ENCODE data around the gene GBP6. TPM values are rescaled to one million over a fixed set of nuclear protein-coding genes. Genes with fewer than 3 reads are reported as not detected.
"Not testable (repeated sequence)": the region's sequence is repeated elsewhere in the genome, so short reads cannot be mapped to it uniquely, and the experiment has no call there.

GBP6 gene
- total RNA-seq, 4 donors from 2014 or later, result not detected

DNA sequence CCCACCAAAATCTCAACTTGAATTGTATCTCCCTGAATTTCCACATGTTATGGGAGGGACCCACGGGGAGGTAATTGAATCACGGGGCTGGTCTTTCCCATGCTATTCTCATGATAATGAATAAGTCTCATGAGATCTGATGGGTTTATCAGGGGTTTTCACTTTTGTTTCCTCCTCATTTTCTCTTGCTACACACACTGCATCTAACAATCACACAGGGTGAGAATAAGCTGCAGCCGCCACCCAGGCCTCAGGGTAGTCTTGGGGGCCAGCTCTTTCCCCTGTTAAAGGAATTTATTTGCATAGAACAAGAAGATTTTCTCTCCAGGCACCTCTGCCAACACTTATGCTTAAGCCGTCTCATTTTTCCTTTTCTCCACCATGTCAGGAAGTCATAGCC, 26.0 kb upstream of the GBP6 start:
- DNase-seq (ENCODE audit: low spot score in 2 of 2), result no peak
- Histone ChIP-seq H3K27ac (no peak overlapping the region), H3K9me3 (peaks cover 0 to 3% (median 0%) of the 10 kb centered on the region in 4 donors), H3K27me3 (no peaks in the 10 kb centered on the region), H3K4me1 (no peaks in the 10 kb centered on the region), H3K4me3 (no peak overlapping the region), H3K36me3 (no peaks in the 10 kb centered on the region)
- TF ChIP-seq POLR2A (IDR thresholded peaks at IDR 0.05), result no peak
- TF ChIP-seq, protein P1, sequence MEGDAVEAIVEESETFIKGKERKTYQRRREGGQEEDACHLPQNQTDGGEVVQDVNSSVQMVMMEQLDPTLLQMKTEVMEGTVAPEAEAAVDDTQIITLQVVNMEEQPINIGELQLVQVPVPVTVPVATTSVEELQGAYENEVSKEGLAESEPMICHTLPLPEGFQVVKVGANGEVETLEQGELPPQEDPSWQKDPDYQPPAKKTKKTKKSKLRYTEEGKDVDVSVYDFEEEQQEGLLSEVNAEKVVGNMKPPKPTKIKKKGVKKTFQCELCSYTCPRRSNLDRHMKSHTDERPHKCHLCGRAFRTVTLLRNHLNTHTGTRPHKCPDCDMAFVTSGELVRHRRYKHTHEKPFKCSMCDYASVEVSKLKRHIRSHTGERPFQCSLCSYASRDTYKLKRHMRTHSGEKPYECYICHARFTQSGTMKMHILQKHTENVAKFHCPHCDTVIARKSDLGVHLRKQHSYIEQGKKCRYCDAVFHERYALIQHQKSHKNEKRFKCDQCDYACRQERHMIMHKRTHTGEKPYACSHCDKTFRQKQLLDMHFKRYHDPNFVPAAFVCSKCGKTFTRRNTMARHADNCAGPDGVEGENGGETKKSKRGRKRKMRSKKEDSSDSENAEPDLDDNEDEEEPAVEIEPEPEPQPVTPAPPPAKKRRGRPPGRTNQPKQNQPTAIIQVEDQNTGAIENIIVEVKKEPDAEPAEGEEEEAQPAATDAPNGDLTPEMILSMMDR (IDR thresholded peaks at IDR 0.05), result no peak
- TF ChIP-seq EP300 (IDR thresholded peaks at IDR 0.05), result no peak
- WGBS, 2 donors, result 70 to 76% methylated on average over 4 of the region's 4 CpGs

DNA sequence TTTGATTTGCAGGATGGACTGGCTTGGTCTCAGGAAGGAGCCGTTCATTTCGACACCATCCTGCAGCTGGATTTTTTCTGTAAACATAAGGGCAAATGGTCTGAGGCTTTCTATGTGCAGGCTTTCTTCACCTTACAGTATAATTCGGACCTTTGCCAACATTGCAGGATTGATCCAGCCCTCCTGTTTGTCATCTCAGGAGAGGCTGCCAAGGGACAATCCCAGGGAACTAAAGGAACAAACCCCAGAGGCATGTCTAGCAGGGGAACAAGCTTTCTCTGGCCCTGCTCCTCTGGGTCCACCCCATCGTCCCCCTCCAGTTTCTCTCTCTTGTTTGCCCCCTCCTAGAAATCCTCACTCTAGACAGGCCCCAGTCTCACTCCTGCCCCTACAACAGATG, 24.8 kb upstream of the GBP6 start:
- no peaks in the 10 kb centered on the region for H3K4me1 ChIP-seq
- DNase-seq (ENCODE audit: low spot score in 2 of 2), result no peak
- 79 to 83% methylated on average over 4 of the region's 4 CpGs for WGBS, 2 donors
- no peak overlapping the region for H3K27ac ChIP-seq
- TF ChIP-seq EP300 (IDR thresholded peaks at IDR 0.05) (no peak), POLR2A (IDR thresholded peaks at IDR 0.05) (no peak)
- TF ChIP-seq, protein P1 (IDR thresholded peaks at IDR 0.05), result no peak
- peaks cover 0 to 3% (median 0%) of the 10 kb centered on the region in 4 donors for H3K9me3 ChIP-seq
- H3K36me3 ChIP-seq, result no peaks in the 10 kb centered on the region
- no peak overlapping the region for H3K4me3 ChIP-seq
- no peaks in the 10 kb centered on the region for H3K27me3 ChIP-seq

DNA sequence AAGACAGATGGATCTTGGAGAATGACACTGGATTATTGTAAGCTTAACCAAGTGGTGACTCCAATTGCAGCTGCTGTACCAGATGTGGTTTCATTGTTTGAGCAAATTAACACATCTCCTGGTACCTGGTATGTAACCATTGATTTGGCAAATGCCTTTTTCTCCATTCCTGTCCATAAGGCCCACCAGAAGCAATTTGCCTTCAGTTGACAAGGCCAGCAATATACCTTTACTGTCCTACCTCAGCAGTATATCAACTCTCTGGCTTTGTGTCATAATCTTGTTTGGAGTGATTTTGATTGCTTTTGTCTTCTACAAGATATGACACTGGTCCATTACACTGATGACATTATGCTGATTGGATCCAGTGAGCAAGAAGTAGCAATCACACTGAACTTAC, 18.4 kb upstream of the GBP6 start:
- not testable (repeated sequence) for H3K36me3 ChIP-seq; H3K4me3 ChIP-seq; H3K27me3 ChIP-seq; H3K27ac ChIP-seq; H3K9me3 ChIP-seq; DNase-seq (ENCODE audit: low spot score in 2 of 2); H3K4me1 ChIP-seq

DNA sequence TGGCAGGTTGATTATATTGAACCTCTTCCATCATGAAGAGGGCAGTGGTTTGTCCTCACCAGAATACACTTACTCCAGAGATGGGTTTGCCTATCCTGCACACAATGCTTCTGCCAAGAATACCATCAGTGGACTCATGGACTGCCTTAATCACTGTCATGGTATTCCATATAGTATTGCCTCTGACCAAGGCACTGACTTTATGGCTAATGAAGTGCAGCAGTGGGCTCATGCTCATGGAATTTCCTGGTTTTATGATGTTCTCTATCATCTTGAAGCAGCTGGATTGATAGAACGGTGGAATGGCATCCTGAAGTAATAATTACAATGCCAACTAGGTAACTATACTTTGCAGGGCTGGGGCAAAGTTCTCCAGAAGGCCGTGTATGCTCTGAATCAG, 16.6 kb upstream of the GBP6 start:
- no peaks in the 10 kb centered on the region for H3K4me1 ChIP-seq
- H3K4me3 ChIP-seq, result no peak overlapping the region
- TF ChIP-seq, protein P1 (IDR thresholded peaks at IDR 0.05), result no peak
- 63 to 86% methylated on average over 2 of the region's 2 CpGs for WGBS, 2 donors
- H3K27me3 ChIP-seq, result no peaks in the 10 kb centered on the region
- no peak for DNase-seq (ENCODE audit: low spot score in 2 of 2)
- peaks cover 0 to 8% (median 0%) of the 10 kb centered on the region in 4 donors for H3K9me3 ChIP-seq
- no peak overlapping the region for H3K27ac ChIP-seq
- no peaks in the 10 kb centered on the region for H3K36me3 ChIP-seq

DNA sequence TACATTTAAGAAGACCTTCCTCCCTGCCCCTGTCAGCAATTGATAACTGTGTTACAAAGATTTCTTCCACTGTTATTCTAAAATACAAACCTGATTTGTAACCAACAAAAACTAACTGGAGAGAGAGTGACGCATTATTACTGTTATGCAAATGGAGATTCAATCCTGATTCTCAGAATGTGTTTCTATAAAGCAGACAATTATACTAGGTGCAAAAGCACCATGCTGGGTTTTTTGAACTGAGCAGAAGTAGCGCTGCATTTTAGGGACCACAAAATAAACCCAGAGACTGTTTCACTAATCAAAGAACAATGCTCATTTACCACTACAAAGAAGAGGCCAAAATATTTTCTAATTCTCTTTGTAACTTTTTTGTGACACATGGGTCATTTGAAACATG, 13.6 kb upstream of the GBP6 start:
- no peaks in the 10 kb centered on the region for H3K4me1 ChIP-seq
- no peaks in the 10 kb centered on the region for H3K36me3 ChIP-seq
- no peaks in the 10 kb centered on the region for H3K9me3 ChIP-seq
- H3K27me3 ChIP-seq, result no peaks in the 10 kb centered on the region
- H3K27ac ChIP-seq, result no peak overlapping the region
- no peak for DNase-seq (ENCODE audit: low spot score in 2 of 2)
- WGBS, 2 donors, result 67 to 69% methylated on average over 2 of the region's 2 CpGs
- no peak overlapping the region for H3K4me3 ChIP-seq
- TF ChIP-seq EP300 (IDR thresholded peaks at IDR 0.05) (no peak), POLR2A (IDR thresholded peaks at IDR 0.05) (no peak)
- TF ChIP-seq, protein P1 (IDR thresholded peaks at IDR 0.05), result no peak

DNA sequence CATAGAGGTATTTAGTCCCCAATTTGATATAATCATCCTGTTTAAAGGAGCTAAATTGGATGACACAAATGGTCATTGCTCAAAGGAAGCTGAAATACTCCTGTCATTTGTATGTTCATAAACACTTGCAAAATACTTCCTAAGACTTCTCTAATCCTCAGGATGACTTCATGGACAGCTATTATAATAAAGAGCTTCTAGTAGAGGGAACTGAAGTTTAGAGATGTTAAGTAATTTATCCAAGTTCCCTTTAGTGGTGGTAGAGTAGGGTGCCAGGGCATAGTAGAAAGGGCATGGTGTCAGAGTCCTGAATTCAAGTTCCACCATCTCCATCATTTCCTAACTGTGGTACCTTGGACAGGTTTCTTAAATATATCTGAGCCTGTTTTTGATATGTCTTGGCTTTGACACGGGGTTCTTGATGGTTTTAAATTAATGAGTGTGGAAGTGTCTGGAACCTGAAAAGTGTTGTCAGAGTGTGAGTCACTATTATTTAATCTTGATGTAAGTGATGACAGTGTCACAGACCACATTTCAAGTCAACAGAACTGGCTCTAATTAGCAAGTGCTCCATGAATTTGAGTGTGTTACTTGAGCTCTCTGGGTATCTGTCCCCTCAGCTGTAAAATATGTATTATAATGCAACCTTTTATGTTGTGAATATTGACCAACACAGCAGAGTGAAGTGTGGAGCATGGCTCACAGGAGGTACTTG, 12.1 kb upstream of the GBP6 start:
- no peak for DNase-seq (ENCODE audit: low spot score in 2 of 2)
- no peak overlapping the region for H3K27ac ChIP-seq
- peaks cover 0 to 5% (median 0%) of the 10 kb centered on the region in 4 donors for H3K4me1 ChIP-seq
- no peak overlapping the region for H3K4me3 ChIP-seq
- WGBS, 2 donors, result 27 to 72% methylated on average over 1 of the region's 1 CpG
- TF ChIP-seq, protein P1 (IDR thresholded peaks at IDR 0.05), result no peak
- TF ChIP-seq POLR2A (IDR thresholded peaks at IDR 0.05) (no peak), EP300 (IDR thresholded peaks at IDR 0.05) (no peak)
- H3K9me3 ChIP-seq, result no peaks in the 10 kb centered on the region
- no peaks in the 10 kb centered on the region for H3K27me3 ChIP-seq
- H3K36me3 ChIP-seq, result no peaks in the 10 kb centered on the region

Data from tibial nerve (tissue), 4 donors.